ENCODE measurements around the gene WDPCP.
"Not testable (repeated sequence)": the region's sequence is repeated elsewhere in the genome, so short reads cannot be mapped to it uniquely, and the experiment has no call there.

The WDPCP gene

GRCh38 chr2:63225964-63226686 is 362.2 kb downstream of the WDPCP start:
- DNase-seq (ENCODE audit: low read depth): no peak

GRCh38 chr2:63218800-63219526 is 369.3 kb downstream of the WDPCP start:
- no peak for DNase-seq (ENCODE audit: low read depth)

- no peak for DNase-seq (ENCODE audit: low read depth)
Measured at GRCh38 chr2:63195310-63195709, 393.0 kb downstream of the WDPCP start.

DNA sequence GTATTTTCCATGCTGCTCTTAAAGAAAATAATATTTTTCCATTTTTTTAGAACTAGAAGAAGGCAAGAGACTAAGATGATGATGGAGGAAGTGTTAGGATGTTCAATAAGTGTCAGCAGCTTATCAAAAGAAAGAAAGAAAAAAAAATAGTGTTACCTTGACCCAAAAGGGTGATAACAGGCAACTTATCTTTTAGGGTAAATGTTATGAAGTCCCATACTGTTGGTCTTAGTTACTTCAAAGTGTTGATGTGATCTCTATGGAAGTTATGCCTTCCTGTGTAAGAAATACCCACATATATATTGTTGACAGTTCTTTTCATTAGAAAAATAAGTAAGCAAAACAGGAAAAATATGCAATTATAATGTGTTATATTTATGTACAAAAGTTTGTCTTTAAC is 394.1 kb downstream of the WDPCP start:
- DNase-seq (ENCODE audit: low read depth): no peak

DNA sequence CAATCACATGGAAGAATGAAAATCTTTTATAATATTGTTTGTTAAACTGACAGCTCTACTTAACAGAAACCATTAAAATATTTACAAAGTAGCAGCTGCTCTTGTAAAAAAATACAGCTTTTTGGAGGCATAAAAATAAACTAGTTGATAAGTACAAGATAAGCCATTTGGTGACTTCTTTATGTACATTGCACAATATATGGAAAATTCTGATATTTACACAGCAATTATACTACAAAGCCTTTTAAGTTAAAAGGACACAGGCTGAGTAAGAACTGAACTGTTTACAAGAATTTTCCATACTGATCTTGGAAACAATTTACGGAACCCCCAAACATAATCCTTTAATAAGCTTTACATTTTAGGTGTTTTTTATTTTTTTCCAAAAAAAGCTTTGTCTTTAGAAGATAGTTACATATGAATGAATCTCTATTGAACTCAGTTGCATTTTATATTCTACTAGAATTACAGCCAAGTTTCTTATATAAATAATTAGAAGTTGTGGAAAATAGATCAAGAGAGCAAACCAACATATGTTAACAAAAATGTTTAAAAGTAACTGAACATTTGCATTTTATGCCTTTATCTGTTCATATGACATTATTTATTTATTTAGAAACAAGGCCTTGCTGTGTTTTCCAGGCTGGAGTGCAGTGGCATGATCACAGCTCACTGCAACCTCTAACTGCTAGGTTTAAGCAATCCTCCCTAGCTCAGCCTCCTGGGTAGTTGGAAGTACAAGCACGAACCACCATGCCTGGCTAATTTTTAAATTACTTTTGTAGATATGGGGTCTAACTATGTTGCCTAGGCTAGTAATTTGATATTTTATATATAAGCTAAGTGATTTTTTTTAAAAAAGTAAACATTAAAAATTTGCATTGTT is 395.1 kb downstream of the WDPCP start:
- no peak for DNase-seq (ENCODE audit: low read depth)

DNA sequence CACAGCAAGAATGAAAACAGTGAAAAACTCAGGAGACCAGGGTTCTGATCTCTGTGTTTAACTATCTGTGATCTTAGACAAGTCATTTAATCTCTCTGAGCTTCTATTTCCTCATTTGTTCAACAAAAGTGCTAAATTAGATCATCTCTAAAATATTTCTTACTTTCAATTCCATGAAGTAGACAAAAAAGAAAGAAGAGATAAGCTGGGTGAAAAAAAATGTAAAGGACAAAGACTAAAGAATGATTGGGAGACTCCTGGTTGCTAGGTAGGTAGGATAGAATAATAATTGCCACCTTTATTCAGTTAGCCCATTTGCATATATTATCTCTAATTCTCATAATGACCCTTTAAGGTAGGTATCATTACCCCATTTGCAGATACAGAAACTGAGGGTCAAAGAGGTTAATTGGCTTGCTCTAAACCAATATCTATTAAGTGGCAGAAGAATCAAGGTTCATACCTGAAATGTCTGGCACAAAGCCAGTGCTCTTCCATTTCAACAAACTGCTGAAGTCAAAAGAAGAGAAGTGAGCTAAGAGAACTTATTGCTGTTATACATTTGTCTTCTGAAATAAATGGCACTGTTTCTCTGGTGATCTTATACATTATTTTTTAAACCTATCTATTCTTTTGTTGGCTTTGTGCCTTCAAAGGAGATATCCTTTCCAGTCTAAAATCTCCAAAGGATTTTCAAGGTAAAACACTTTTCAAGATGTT is 395.9 kb downstream of the WDPCP start:
- no peak for DNase-seq (ENCODE audit: low read depth)

GRCh38 chr2:63189026-63189425 is 399.3 kb downstream of the WDPCP start:
- DNase-seq (ENCODE audit: low read depth): no peak

DNA sequence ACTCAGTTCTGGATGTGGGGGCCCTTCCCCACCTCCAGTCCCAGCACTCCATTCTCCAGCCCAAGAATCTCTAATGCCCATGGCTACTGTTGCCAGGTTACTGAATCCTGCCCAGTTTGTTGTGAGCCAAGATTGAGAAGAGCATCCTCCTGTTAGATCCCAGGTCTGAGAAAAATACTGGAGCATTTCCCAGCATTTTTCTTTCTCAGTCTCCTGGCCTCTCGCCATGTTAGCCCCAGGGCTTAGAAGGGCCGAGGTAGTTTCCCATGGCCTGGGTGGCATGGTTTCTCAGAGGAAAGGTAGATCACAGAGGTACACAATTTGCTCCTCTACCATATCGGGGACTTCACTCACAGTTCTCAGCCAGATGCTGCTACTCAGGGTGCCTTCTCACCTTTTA is 401.9 kb downstream of the WDPCP start:
- no peak for DNase-seq (ENCODE audit: low read depth)

- no peak for DNase-seq (ENCODE audit: low read depth)
Measured at GRCh38 chr2:63163161-63163820, 425.0 kb downstream of the WDPCP start.

GRCh38 chr2:63159262-63159661 is 429.0 kb downstream of the WDPCP start:
- no peak for DNase-seq (ENCODE audit: low read depth)

- DNase-seq (ENCODE audit: low read depth): not testable (repeated sequence)
Measured at GRCh38 chr2:63136683-63137082, 451.6 kb downstream of the WDPCP start.

- no peak for DNase-seq (ENCODE audit: low read depth)
Measured at GRCh38 chr2:63132020-63132419, 456.3 kb downstream of the WDPCP start.

- no peak for DNase-seq (ENCODE audit: low read depth)
Measured at GRCh38 chr2:63131196-63131595, 457.1 kb downstream of the WDPCP start.

- DNase-seq (ENCODE audit: low read depth): no peak
Measured at GRCh38 chr2:63127594-63127993, 460.7 kb downstream of the WDPCP start.

DNA sequence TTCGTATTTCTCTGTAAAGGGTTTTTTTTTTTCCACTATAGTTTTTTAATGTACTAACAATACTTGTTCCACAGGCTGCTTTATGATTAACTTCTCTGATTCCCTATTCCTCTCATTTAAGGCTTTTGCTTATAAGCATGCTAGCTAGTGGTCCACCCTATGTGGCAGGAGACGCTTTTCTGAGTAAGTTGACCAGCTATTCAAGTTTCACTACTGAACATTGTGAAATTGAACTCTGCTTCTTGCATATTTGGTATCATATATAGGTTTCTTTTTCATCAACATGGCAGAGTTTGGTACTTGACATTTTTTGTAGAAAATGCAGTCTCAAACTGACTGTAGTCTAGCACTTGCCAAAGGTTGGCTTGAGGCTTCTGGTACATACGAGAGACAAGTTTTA is 463.4 kb downstream of the WDPCP start:
- DNase-seq (ENCODE audit: low read depth): no peak

DNA sequence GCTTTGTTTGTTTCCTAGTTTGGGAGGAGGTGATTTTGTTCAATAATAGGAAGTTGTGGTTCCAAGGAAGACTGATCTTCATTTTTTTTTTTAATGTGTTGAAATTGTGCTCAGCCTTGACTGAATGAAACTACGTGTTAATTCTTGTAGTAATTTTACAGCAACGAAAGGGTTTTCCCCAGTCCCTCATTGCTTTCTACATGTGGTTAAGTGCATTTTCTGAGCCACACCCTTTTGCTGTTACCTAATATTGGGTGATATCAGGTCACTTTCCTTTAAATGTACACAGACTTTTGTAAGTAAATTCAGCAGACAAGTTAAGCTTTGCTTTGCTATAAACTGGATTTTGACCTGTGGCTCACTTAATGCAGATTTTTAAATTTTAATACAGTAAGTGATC is 464.1 kb downstream of the WDPCP start:
- DNase-seq (ENCODE audit: low read depth): no peak

DNA sequence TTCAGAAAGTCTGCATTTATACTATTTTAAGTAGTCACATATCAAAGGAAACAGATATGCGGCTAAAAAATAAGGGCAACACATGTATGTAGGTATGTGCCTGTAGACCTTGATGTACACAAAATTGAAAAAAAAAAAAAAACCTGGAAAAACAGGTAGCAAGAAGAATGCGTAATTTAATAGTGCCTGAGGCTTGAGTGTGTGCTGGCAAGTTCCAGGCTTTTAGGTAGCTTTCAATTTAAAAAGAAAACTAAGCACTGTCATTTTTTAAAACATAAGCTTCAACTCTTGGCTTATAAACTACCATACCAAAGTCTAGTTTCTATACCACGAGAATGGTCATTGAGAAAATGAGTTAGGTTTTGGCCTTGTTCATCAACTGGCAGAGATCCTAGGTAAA is 465.4 kb downstream of the WDPCP start:
- no peak for DNase-seq (ENCODE audit: low read depth)

DNA sequence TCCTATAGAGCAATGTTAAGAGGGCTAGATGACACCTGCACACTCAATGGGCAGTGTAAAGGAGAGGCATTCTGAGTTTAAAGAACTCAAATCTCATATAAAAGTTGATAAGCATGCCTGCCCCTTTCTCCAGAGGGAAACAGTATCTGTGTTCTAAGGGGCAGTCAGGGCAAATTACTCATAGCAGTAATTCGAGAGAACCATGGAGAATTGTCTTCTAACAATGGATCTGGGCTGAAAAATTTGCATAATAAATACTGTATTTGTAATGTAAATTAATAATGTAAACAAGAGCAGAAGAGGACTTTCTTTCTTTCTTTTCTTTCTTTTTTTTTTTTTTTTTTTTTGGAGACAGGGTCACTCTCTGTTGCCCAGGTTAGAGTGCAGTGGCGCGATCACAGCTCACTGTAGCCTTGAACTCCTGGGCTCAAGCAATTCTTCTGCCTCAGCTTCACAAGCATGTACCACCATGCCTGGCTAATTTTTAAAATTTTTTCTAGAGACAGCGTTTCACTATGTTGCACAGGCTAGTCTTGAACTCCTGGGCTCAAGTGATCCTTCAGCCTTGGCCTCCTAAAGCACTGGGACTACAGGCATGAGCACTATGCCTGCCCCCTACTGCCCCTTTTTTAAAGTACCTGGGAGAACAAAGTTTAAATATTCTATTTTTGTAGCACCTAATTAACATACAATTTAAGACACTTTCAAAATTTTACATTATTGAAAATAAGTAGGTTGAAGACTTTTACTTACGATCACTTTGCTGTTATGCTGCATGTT is 467.0 kb downstream of the WDPCP start:
- no peak for DNase-seq (ENCODE audit: low read depth)

DNA sequence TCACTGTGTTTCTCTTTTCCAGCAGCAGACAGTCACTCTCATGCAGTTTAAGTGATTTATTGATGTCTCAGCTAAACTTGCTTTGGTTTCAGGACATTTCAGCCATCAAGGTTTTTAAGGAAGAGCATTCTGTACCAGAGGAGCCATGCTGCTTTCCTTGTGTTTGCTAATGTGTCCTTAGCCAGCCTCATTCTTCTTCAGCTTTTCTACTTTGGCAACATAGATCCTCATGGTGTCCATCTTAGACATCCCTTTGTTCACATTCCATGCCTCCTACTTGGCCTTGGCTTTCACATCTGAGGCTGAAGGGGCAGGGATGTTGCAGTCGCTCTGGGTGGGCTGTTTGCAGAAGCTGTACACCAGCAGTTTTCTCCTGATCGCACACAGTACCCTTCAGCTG is 469.5 kb downstream of the WDPCP start:
- no peak for DNase-seq (ENCODE audit: low read depth)

DNA sequence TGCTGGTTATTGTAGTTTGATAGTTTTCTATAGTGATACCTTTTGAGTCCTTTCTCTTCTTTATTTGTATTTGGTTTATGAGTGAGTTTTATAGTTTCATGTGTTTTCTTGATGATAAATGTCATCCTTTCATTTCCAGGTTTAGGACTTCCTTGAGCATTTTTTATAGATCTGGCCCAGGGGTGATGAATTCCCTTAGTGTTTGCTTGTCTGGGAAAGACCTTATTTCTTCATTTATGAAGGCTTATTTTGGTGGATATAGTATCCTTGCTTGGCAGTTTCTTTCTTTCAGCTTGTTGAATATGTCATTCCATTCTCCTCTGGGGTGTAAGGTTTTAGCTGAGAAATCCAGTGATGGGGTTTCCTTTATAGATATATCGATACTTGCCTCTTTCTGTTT is 483.8 kb downstream of the WDPCP start:
- DNase-seq (ENCODE audit: low read depth): no peak

- no peak for DNase-seq (ENCODE audit: low read depth)
Measured at GRCh38 chr2:63101954-63102353, 486.3 kb downstream of the WDPCP start.
